ENCODE data around the gene ANKRD44.

GRCh38 chr2:196952936-196953335 is 357.6 kb downstream of the ANKRD44 start:
- no peak for TF ChIP-seq CTCF (IDR thresholded peaks at IDR 0.05)
- no peak for TF ChIP-seq POLR2A (IDR thresholded peaks at IDR 0.05)
